Uterus (tissue), 4 donors: ENCODE data around the gene SLC22A23. TPM values are rescaled to one million over a fixed set of nuclear protein-coding genes. Genes with fewer than 3 reads are reported as not detected.

ENCODE experiments used
- DNase-seq, 2 donors: peaks; one replicate each; pipeline ENCODE4 v3.0.0-alpha.2; 2019 to 2020
- H3K27ac ChIP-seq, 2 donors: fragments of 200-600 bp; sonication (generic); 1 replicate in 1 of 2; 2 replicates in 1 of 2; pipeline ENCODE4 v1.5.1; 2016 to 2018
- H3K27me3 ChIP-seq, 2 donors: fragments of 200-600 bp; sonication (generic); one replicate each; pipeline ENCODE4 v1.5.1; 2018 to 2019; ENCODE audit warnings: control low read depth in 1 of 2
- H3K36me3 ChIP-seq, 2 donors: fragments of 200-600 bp; sonication (generic); one replicate each; pipeline ENCODE4 v1.5.1; 2019; ENCODE audit warnings: control low read depth in 1 of 2
- H3K4me1 ChIP-seq, 2 donors: fragments of 200-600 bp; sonication (generic); one replicate each; pipeline ENCODE4 v1.5.1; 2018 to 2019; ENCODE audit warnings: control low read depth in 1 of 2
- H3K4me3 ChIP-seq, 2 donors: fragments of 200-600 bp; sonication (generic); 1 replicate in 1 of 2; 2 replicates in 1 of 2; pipeline ENCODE4 v1.5.1; 2018 to 2019; ENCODE audit warnings: mild to moderate bottlenecking in 1 of 2
- H3K9me3 ChIP-seq, 2 donors: fragments of 200-600 bp; sonication (generic); one replicate each; pipeline ENCODE4 v1.5.1; 2019; ENCODE audit warnings: control low read depth in 1 of 2
- CTCF ChIP-seq, 4 experiments: fragments of 200-600 bp in 2 of 4; fragments of 450-650 bp in 2 of 4; sonication (generic) in 2 of 4; IDR thresholded peaks; one replicate each; pipeline ENCODE4 v1.5.1; 2016 to 2019; ENCODE audit warnings: antibody characterized with exemption in 4 of 4, mild to moderate bottlenecking in 2 of 4, moderate library complexity in 1 of 4
- POLR2A ChIP-seq, 2 donors: fragments of 450-650 bp; IDR thresholded peaks; one replicate each; pipeline ENCODE4 v1.6.1; 2016; ENCODE audit warnings: antibody characterized with exemption in 2 of 2, mild to moderate bottlenecking in 1 of 2, moderate library complexity in 1 of 2
- intact Hi-C: fragments of 100-400 bp; cut with DNase I; formaldehyde crosslinking; loops from one replicate; pipeline ENCODE4 v1.15.1; 2023; ENCODE audit warnings: low total_unique reads
- total RNA-seq, 4 donors: library from RNA; depleted of rRNA in 3 of 4; stranded (reverse); fragments of >200 nt in 3 of 4; gene quantifications; one replicate each; pipeline versions ENCODE4 v1.1.0 to v1.2.4, GENCODE V29; 2014 to 2023
- donor health status: DM: yes; HTN: yes; CAD: no.

SLC22A23 gene
- total RNA-seq, 4 donors from 2014 or later = 5.4 to 27.6 (median 9.7) TPM

DNA sequence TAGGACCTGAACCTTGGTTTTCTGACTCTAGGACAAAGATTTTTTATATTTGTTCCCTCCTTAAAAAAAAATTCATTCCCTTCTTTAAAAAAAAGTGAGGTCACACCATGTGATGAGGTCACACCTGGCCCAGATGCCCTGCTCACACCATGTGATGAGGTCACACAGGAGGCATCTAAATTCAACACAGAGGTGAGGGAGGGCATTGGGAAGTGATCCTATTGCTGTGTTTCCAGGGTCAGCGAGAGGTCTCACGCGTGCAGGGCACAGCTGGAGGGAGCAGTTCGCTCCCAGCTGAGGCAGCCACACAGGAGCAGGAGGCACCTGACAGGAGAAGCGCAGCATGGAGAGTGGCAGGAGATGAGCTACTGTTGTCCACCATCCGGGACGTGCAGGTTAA is 92.5 kb downstream of the SLC22A23 start:
- intact Hi-C loops = no loop called here
- DNase-seq = no peak
- no peaks in the 10 kb centered on the region for H3K9me3 ChIP-seq
- no peaks in the 10 kb centered on the region for H3K4me1 ChIP-seq
- TF ChIP-seq POLR2A (IDR thresholded peaks at IDR 0.05) (no peak), CTCF (IDR thresholded peaks at IDR 0.05) (no peak)
- H3K4me3 ChIP-seq = no peak overlapping the region
- no peak overlapping the region for H3K27ac ChIP-seq
- no peaks in the 10 kb centered on the region for H3K36me3 ChIP-seq
- no peaks in the 10 kb centered on the region for H3K27me3 ChIP-seq

DNA sequence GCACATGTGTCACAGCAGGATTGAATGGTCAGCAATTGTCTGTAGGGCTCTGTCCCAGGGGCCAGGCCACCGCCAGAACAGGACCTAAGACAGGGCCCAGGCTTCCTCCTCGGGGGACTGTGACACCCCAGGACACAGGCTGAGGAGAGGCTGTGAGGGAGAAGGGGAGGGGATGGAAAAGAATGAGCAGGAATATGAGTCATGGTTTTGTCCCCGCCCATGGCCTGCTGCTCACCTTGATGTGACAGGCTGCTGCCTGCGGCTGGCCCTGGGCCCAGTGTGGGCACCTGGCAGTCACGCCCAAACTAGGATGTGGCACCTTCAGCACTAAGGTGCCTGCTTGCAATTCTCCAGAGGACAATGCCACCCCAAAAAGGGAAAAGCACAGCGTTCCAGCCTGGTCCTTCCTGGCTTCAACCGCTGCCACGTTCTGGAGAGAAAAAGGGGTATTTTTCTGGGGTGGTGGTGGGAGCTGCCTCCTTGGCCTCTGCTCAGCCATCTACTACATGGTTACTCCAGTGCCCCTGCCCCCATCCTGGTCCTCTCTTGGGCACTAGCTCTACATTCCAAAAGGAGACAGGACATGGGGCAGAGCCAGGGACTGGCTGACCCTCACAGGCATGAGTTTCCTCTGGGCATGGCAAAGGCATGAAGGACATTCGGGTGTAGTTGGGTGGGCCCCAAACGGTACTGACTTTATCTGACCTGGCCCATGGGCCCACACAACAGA is 93.4 kb downstream of the SLC22A23 start:
- Histone ChIP-seq H3K4me3 (no peak overlapping the region), H3K36me3 (no peaks in the 10 kb centered on the region), H3K27ac (no peak overlapping the region), H3K4me1 (no peaks in the 10 kb centered on the region), H3K27me3 (no peaks in the 10 kb centered on the region), H3K9me3 (no peaks in the 10 kb centered on the region)
- TF ChIP-seq POLR2A (IDR thresholded peaks at IDR 0.05) = no peak
- TF ChIP-seq CTCF (IDR thresholded peaks at IDR 0.05) = no peak
- intact Hi-C loops = no loop called here
- no peak for DNase-seq

DNA sequence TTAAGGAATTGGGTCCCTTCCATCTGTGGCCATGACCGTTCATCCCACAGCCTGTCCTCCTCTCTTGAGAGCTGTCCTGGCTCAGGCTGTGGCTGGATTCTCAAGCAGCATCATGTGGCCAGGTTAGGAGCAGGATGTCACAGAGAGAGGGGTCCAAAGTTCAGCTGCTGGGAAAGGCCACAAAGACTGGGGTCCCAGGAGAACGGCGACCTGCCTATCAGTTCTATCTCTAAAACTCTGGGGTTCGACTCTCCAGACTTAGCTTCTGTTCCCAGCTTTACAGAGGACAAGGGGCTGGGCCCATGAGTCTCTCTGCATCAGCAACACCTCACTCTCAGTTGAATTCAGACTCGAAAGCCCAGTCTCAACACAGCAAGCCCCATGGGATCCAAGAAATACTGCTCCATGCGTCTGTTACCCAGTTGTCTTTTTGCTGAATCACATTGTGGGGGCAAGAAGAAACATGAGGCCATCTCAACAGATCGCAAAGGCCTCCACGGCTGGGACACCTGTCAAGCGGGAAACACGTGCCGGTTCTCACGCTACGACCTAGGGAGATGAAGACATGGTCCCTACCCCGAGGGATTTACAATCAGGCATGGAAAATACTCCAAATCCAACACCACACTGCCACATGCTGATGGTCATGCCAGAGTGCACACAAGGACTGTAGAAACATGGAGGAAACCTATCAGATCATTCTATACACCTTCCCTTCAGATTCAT is 95.4 kb downstream of the SLC22A23 start:
- Histone ChIP-seq H3K4me1 (peaks cover 2 to 5% of the 10 kb centered on the region in 2 donors), H3K9me3 (no peaks in the 10 kb centered on the region), H3K27me3 (no peaks in the 10 kb centered on the region), H3K36me3 (no peaks in the 10 kb centered on the region), H3K27ac (no peak overlapping the region), H3K4me3 (no peak overlapping the region)
- intact Hi-C loops = no loop called here
- TF ChIP-seq POLR2A (IDR thresholded peaks at IDR 0.05) (no peak), CTCF (IDR thresholded peaks at IDR 0.05) (no peak)
- no peak for DNase-seq

GRCh38 chr6:3360727-3361045 is 96.2 kb downstream of the SLC22A23 start:
- H3K27ac ChIP-seq = no peak overlapping the region
- H3K4me3 ChIP-seq = no peak overlapping the region
- H3K27me3 ChIP-seq = no peaks in the 10 kb centered on the region
- intact Hi-C loops = no loop called here
- TF ChIP-seq CTCF (IDR thresholded peaks at IDR 0.05) (no peak), POLR2A (IDR thresholded peaks at IDR 0.05) (no peak)
- H3K36me3 ChIP-seq = no peaks in the 10 kb centered on the region
- H3K9me3 ChIP-seq = no peaks in the 10 kb centered on the region
- peaks cover 3 to 7% of the 10 kb centered on the region in 2 donors for H3K4me1 ChIP-seq
- no peak for DNase-seq

DNA sequence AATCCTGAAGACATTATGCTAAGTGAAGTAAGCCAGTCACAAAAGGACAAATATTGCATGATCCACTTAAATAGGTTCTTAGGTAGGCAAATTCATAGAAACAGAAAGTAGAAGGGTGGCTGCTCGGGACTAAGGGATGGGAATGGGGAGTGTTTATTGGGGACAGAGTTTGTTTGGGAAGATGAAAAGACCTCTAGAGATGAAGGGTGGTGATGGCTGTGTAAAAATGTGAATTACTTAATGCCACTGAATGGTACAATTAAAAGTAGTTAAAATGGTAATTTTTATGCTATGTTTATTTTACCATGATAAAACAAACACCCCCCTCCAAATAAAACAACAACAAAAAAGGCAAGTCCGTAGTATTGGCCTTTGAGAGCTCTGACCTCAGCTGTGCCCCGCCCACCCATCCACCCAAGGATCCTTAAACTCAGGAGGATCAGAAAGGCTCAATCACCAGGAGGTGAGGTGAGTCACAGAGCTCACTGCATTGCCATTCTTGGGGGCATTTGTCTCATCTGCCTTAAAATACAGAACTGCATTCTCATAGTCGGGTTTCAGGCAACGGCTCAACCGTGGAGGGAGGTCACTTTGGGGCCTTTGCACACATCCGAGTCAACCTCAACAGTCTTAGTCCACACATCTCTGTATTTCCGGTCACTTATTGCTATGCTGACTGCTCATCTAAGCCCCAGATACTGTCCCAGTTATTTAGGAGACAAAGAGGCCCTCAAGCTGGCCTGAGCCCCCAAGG is 96.7 kb downstream of the SLC22A23 start:
- Histone ChIP-seq H3K4me3 (no peak overlapping the region), H3K36me3 (no peaks in the 10 kb centered on the region), H3K4me1 (peaks cover 3 to 10% of the 10 kb centered on the region in 2 donors), H3K27me3 (no peaks in the 10 kb centered on the region), H3K9me3 (no peaks in the 10 kb centered on the region), H3K27ac (no peak overlapping the region)
- DNase-seq = no peak
- TF ChIP-seq CTCF (IDR thresholded peaks at IDR 0.05) = no peak
- TF ChIP-seq POLR2A (IDR thresholded peaks at IDR 0.05) = no peak
- intact Hi-C loops = no loop called here
